GM12878 (cell line): ENCODE data around the gene VPS8. TPM values are rescaled to one million over a fixed set of nuclear protein-coding genes. Genes with fewer than 3 reads are reported as not detected.

Source experiments
- ATAC-seq: fragments of 200-7000 bp; cut with Tn5 transposase; 3 replicates; pipeline ENCODE4 v1.9.1; 2020; ENCODE audit warnings: mild to moderate bottlenecking, moderate library complexity
- BruUV-seq: library from RNA; stranded (reverse); fragments of 400-500 nt; replicated peaks from 2 replicates; lab custom pipeline; 2021; lab: Mats Ljungman, UMichigan
- CTCF ChIA-PET: fragments of 300-600 bp; sonication (Branson Sonifier 250); formaldehyde crosslinking; extraction: SDS; loops from one replicate; lab custom pipeline; 2021; ENCODE audit warnings: inconsistent platforms; lab: Yijun Ruan, JAX
- POLR2A ChIA-PET: fragments of 350-600 bp; formaldehyde crosslinking; extraction: SDS; loops from one replicate; lab custom pipeline; 2021; ENCODE audit warnings: inconsistent platforms; lab: Charles Lee
- RAD21 ChIA-PET: fragments of 300-600 bp; sonication (Branson Sonifier 250); formaldehyde crosslinking; loops from one replicate; lab custom pipeline; 2023; ENCODE audit warnings: antibody characterized with exemption; ENCODE audit not compliant: unreplicated experiment; lab: Charles Lee
- SMC1A ChIA-PET: fragments of 300-600 bp; sonication (Branson Sonifier 250); formaldehyde crosslinking; loops from one replicate; lab custom pipeline; 2023; ENCODE audit not compliant: unreplicated experiment, uncharacterized antibody; lab: Charles Lee
- DNase-seq: peaks from one replicate; pipeline ENCODE4 v3.0.0-alpha.2; 2011; ENCODE audit warnings: low read depth, low spot score
- FAIRE-seq: peaks from 3 replicates; lab custom pipeline; 2011; peaks lifted over from hg19 to GRCh38; lab: Jason Lieb, UNC
- H2AFZ ChIP-seq: 2 replicates; pipeline ENCODE4 v1.6.0; 2011; ENCODE audit warnings: low read depth, low read length, control low read depth; ENCODE audit not compliant: control insufficient read depth
- H3K27ac ChIP-seq: 2 replicates; pipeline ENCODE4 v1.5.1; 2011; ENCODE audit warnings: control low read depth; ENCODE audit not compliant: control insufficient read depth, insufficient read depth
- H3K27me3 ChIP-seq, 2 experiments: replicated peaks in 1 of 2; 2 replicates each; pipeline versions ENCODE4 v1.6.0 to v1.6.1; 2011; ENCODE audit warnings: low read length in 1 of 2; ENCODE audit not compliant: control insufficient read depth in 2 of 2, insufficient read depth in 2 of 2
- H3K36me3 ChIP-seq, 2 experiments: 2 replicates each; pipeline ENCODE4 v1.5.1; 2011; ENCODE audit warnings: low read length in 1 of 2; ENCODE audit not compliant: control insufficient read depth in 2 of 2, insufficient read depth in 2 of 2
- H3K4me1 ChIP-seq: 2 replicates; pipeline ENCODE4 v1.6.1; 2011; ENCODE audit warnings: mild to moderate bottlenecking, low read length, moderate library complexity, mixed read lengths; ENCODE audit not compliant: control insufficient read depth, insufficient read depth
- H3K4me2 ChIP-seq: 2 replicates; pipeline ENCODE4 v1.6.0; 2011; ENCODE audit warnings: control low read depth; ENCODE audit not compliant: control insufficient read depth, insufficient read depth
- H3K4me3 ChIP-seq: fragments of 200-600 bp; sonication (generic); 2 replicates; pipeline ENCODE4 v1.5.1; 2016
- H3K79me2 ChIP-seq: 2 replicates; pipeline ENCODE4 v1.6.0; 2011; ENCODE audit warnings: low read length; ENCODE audit not compliant: control insufficient read depth, insufficient read depth
- H3K9ac ChIP-seq: 2 replicates; pipeline ENCODE4 v1.8.0; 2011; ENCODE audit warnings: low read length, control low read depth, mixed read lengths; ENCODE audit not compliant: control insufficient read depth, insufficient read depth
- H3K9me3 ChIP-seq: replicated peaks from 3 replicates; pipeline ENCODE4 v1.5.1; 2011; ENCODE audit warnings: mild to moderate bottlenecking, low read length; ENCODE audit not compliant: control insufficient read depth, insufficient read depth
- H4K20me1 ChIP-seq: 2 replicates; pipeline ENCODE4 v1.6.0; 2011; ENCODE audit not compliant: control insufficient read depth, insufficient read depth
- BHLHE40 ChIP-seq, 2 experiments: fragments of 450-650 bp in 1 of 2; IDR thresholded peaks; 2 replicates each; pipeline ENCODE4 v1.6.1; 2011 to 2017; ENCODE audit warnings: low read depth in 2 of 2, borderline replicate concordance in 1 of 2, improper control_type of control experiment in 1 of 2, low read length in 1 of 2, mild to moderate bottlenecking in 1 of 2
- BRCA1 ChIP-seq: IDR thresholded peaks from 2 replicates; pipeline ENCODE4 v1.6.1; 2011; ENCODE audit warnings: low read depth, low read length, improper control_type of control experiment
- CHD1 ChIP-seq: IDR thresholded peaks from 2 replicates; pipeline ENCODE4 v1.6.1; 2012; ENCODE audit warnings: low read depth, low read length, improper control_type of control experiment
- CREB1 ChIP-seq: IDR thresholded peaks from 2 replicates; pipeline ENCODE4 v1.6.1; 2012; ENCODE audit warnings: low read depth, mild to moderate bottlenecking, inconsistent platforms
- EP300 ChIP-seq, 2 experiments: fragments of 150-350 bp in 1 of 2; IDR thresholded peaks; 2 replicates each; pipeline ENCODE4 v1.6.1; 2011 to 2012; ENCODE audit warnings: low read depth in 2 of 2, low read length in 2 of 2, borderline replicate concordance in 1 of 2, improper control_type of control experiment in 1 of 2, inconsistent platforms in 1 of 2; ENCODE audit not compliant: control insufficient read depth in 1 of 2
- EZH2 ChIP-seq: IDR thresholded peaks from 2 replicates; pipeline ENCODE4 v1.6.1; 2012; ENCODE audit warnings: low read depth, mild to moderate bottlenecking, control low read depth, inconsistent platforms, low read length, borderline replicate concordance; ENCODE audit not compliant: control insufficient read depth
- JUNB ChIP-seq: IDR thresholded peaks from 2 replicates; pipeline ENCODE4 v1.6.1; 2016; ENCODE audit warnings: antibody characterized with exemption, mild to moderate bottlenecking
- MYB ChIP-seq: fragments of 150-350 bp; IDR thresholded peaks from 2 replicates; pipeline ENCODE4 v1.6.1; 2014; ENCODE audit warnings: mild to moderate bottlenecking, low read depth, low read length, borderline replicate concordance
- SMAD1 ChIP-seq: fragments of 450-650 bp; IDR thresholded peaks from 2 replicates; pipeline ENCODE4 v1.6.1; 2018; ENCODE audit warnings: mild to moderate bottlenecking, low read depth; ENCODE audit not compliant: partially characterized antibody
- SP1 ChIP-seq: IDR thresholded peaks from one replicate; pipeline ENCODE4 v1.6.1; 2011; ENCODE audit warnings: low read depth, low read length
- WGBS: methylation state at CpG from one replicate; pipeline ENCODE4 v1.1.6; 2016; ENCODE audit warnings: low lambda C conversion rate; ENCODE audit not compliant: insufficient replicate concordance, insufficient coverage; ENCODE audit errors: missing lambda C conversion rate; 5-methylcytosine and 5-hydroxymethylcytosine counted together
- in situ Hi-C: fragments of 300-500 bp; cut with MboI; formaldehyde crosslinking; loops from 9 replicates; pipeline ENCODE4 v1.14.3; 2018; ENCODE audit warnings: mixed read lengths
- intact Hi-C: fragments of 100-400 bp; cut with micrococcal nuclease; formaldehyde crosslinking; loops from one replicate; pipeline ENCODE4 v1.14.2; 2022; ENCODE audit not compliant: unreplicated experiment
- polyA plus RNA-seq, 11 experiments: library from polyadenylated mRNA; depleted of rRNA in 4 of 11; unstranded in 6 of 11; stranded (reverse) in 5 of 11; fragments of >200 nt; fragmentation: Nextera tagmentation in 4 of 11; fragmentation: Illumina TruSeq in 1 of 11; extraction: Ambion mirVana in 4 of 11; extraction: Trizol in 1 of 11; gene quantifications; 1 replicate in 1 of 11; 2 replicates in 10 of 11; pipeline versions ENCODE4 v1.2.1 to v1.2.3, GENCODE V29; 2011 to 2016; ENCODE audit warnings: inconsistent platforms in 2 of 11, missing spikeins in 2 of 11, low read depth in 1 of 11
- total RNA-seq, 4 experiments: library from RNA; depleted of rRNA in 3 of 4; stranded (reverse); fragments of >200 nt in 3 of 4; fragmentation: Illumina TruSeq in 1 of 4; extraction: Trizol in 1 of 4; gene quantifications; 2 replicates each; pipeline versions ENCODE4 v1.2.1 to v1.2.3, GENCODE V29; 2013 to 2021
- TF ChIP-seq, protein P1 (sequence below): fragments of 450-650 bp; IDR thresholded peaks from 2 replicates; pipeline ENCODE4 v1.6.1; 2016; ENCODE audit warnings: mild to moderate bottlenecking
- TF ChIP-seq, protein P2 (sequence below): fragments of 450-650 bp; IDR thresholded peaks from 2 replicates; pipeline ENCODE4 v1.6.1; 2017; ENCODE audit warnings: mild to moderate bottlenecking, low read depth, inconsistent platforms; ENCODE audit not compliant: poor library complexity, severe bottlenecking
- TF ChIP-seq, protein P3 (sequence below): fragments of 450-650 bp; IDR thresholded peaks from 2 replicates; pipeline ENCODE4 v1.6.1; 2018; ENCODE audit warnings: mild to moderate bottlenecking, low read depth, moderate library complexity; ENCODE audit not compliant: partially characterized antibody

Gene VPS8
- total and polyA plus RNA-seq, 10 of the 15 experiments (the other 5 are each of a cell fraction or from before 2014, with no cell fraction given) = 8.9 to 34.7 (median 20.9) TPM

GRCh38 chr3:184778426-184779332 lies 33.3 kb upstream of the VPS8 start (continued):
- TF ChIP-seq BHLHE40 (IDR thresholded peaks at IDR 0.05; ENCODE audit: borderline replicate concordance in 1 of 2, low read depth in 2 of 2, low read length in 1 of 2) = no peak
- TF ChIP-seq EZH2 = no peak
- TF ChIP-seq, protein P1, sequence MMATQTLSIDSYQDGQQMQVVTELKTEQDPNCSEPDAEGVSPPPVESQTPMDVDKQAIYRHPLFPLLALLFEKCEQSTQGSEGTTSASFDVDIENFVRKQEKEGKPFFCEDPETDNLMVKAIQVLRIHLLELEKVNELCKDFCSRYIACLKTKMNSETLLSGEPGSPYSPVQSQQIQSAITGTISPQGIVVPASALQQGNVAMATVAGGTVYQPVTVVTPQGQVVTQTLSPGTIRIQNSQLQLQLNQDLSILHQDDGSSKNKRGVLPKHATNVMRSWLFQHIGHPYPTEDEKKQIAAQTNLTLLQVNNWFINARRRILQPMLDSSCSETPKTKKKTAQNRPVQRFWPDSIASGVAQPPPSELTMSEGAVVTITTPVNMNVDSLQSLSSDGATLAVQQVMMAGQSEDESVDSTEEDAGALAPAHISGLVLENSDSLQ = no peak
- no peak for TF ChIP-seq CHD1
- no peak for TF ChIP-seq EP300 (IDR thresholded peaks at IDR 0.05; ENCODE audit: borderline replicate concordance in 1 of 2, control insufficient read depth in 1 of 2, low read depth in 2 of 2, low read length in 2 of 2)
- no peak for TF ChIP-seq BRCA1
- TF ChIP-seq, all 136 proteins: peak for 0

DNA sequence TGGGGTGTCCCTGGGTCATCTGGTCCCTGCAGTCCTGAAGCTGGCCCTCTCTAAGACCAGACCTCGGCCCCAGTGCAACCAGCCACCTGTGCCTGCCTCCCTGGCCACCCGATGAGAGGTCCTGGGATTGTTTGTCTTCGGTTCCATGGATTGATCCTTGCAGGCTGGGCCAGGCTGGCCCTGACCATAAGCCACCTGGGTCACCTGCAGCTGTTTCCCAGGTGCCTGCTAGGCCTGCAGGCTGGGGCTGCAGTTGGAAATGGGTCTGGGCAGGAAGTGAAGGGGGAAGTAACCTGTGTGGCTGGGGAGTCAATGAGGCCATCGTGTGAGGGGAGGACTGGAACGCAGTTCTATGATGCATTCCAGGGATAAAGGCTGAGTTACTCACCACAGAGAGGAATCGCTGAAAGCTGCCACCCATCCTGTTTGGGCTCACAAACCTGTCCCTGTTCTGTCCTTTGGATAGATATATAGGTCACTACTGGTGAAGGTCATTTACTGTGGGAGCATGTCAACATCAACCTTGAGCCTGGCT lies 30.9 kb upstream of the VPS8 start:
- DNase-seq (no peak), ATAC-seq (no peak), FAIRE-seq (no peak)
- in situ Hi-C loops (no loop called here), intact Hi-C loops (no loop called here)
- H3K27ac ChIP-seq = no peak overlapping the region
- no peaks in the 10 kb centered on the region for H4K20me1 ChIP-seq
- no peak overlapping the region for H2AFZ ChIP-seq
- H3K27me3 ChIP-seq = no peaks in the 10 kb centered on the region; a peak in 1 of 4 replicates
- H3K79me2 ChIP-seq = no peaks in the 10 kb centered on the region
- CTCF ChIA-PET = no interaction called here
- no TSS peak for BruUV-seq
- H3K4me2 ChIP-seq = no peak overlapping the region
- no peak overlapping the region for H3K9ac ChIP-seq
- no peaks in the 10 kb centered on the region for H3K9me3 ChIP-seq
- RAD21 ChIA-PET = no interaction called here
- H3K36me3 ChIP-seq = no peaks in the 10 kb centered on the region
- POLR2A ChIA-PET = no interaction called here
- SMC1A ChIA-PET = interaction anchor here (0.6 kb wide), 1 partner anchor 881 kb away, joined by 3 read pairs; no protein-coding TSS in a partner anchor
- no peak overlapping the region for H3K4me3 ChIP-seq
- no peaks in the 10 kb centered on the region for H3K4me1 ChIP-seq
- 37% methylated on average over 6 of the region's 6 CpGs for WGBS
- TF ChIP-seq MYB = no peak
- no peak for TF ChIP-seq CREB1
- no peak for TF ChIP-seq JUNB
- no peak for TF ChIP-seq SMAD1
- no peak for TF ChIP-seq SP1
- TF ChIP-seq, protein P2, sequence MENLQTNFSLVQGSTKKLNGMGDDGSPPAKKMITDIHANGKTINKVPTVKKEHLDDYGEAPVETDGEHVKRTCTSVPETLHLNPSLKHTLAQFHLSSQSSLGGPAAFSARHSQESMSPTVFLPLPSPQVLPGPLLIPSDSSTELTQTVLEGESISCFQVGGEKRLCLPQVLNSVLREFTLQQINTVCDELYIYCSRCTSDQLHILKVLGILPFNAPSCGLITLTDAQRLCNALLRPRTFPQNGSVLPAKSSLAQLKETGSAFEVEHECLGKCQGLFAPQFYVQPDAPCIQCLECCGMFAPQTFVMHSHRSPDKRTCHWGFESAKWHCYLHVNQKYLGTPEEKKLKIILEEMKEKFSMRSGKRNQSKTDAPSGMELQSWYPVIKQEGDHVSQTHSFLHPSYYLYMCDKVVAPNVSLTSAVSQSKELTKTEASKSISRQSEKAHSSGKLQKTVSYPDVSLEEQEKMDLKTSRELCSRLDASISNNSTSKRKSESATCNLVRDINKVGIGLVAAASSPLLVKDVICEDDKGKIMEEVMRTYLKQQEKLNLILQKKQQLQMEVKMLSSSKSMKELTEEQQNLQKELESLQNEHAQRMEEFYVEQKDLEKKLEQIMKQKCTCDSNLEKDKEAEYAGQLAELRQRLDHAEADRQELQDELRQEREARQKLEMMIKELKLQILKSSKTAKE = no peak
- TF ChIP-seq, protein P3, sequence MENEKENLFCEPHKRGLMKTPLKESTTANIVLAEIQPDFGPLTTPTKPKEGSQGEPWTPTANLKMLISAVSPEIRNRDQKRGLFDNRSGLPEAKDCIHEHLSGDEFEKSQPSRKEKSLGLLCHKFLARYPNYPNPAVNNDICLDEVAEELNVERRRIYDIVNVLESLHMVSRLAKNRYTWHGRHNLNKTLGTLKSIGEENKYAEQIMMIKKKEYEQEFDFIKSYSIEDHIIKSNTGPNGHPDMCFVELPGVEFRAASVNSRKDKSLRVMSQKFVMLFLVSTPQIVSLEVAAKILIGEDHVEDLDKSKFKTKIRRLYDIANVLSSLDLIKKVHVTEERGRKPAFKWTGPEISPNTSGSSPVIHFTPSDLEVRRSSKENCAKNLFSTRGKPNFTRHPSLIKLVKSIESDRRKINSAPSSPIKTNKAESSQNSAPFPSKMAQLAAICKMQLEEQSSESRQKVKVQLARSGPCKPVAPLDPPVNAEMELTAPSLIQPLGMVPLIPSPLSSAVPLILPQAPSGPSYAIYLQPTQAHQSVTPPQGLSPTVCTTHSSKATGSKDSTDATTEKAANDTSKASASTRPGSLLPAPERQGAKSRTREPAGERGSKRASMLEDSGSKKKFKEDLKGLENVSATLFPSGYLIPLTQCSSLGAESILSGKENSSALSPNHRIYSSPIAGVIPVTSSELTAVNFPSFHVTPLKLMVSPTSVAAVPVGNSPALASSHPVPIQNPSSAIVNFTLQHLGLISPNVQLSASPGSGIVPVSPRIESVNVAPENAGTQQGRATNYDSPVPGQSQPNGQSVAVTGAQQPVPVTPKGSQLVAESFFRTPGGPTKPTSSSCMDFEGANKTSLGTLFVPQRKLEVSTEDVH = no peak
